WTC11 (cell line): ENCODE measurements around the gene CFAP299. TPM values are rescaled to one million over a fixed set of nuclear protein-coding genes. Genes with fewer than 3 reads are reported as not detected.
"Not testable (repeated sequence)": the region's sequence is repeated elsewhere in the genome, so short reads cannot be mapped to it uniquely, and the experiment has no call there.

Source experiments
- ATAC-seq: fragments of 200-7000 bp; cut with Tn5 transposase; 2 replicates; pipeline ENCODE4 v1.10.0; 2021; ENCODE audit warnings: mild to moderate bottlenecking, moderate library complexity
- CTCF ChIA-PET: fragments of 300-600 bp; sonication (Branson Sonifier 250); formaldehyde crosslinking; loops from one replicate; lab custom pipeline; 2021; ENCODE audit warnings: antibody characterized with exemption; lab: Charles Lee
- POLR2A ChIA-PET: fragments of 350-600 bp; sonication (Branson Sonifier 250); formaldehyde crosslinking; loops from one replicate; lab custom pipeline; 2021; ENCODE audit warnings: antibody characterized with exemption; lab: Charles Lee
- DNase-seq: peaks from one replicate; pipeline ENCODE4 v3.0.0; 2021; ENCODE audit warnings: low spot score
- H3K27ac Mint-ChIP-seq: 2 replicates; pipeline ENCODE4 v1.8.0; 2021; ENCODE audit warnings: mixed read lengths
- H3K27me3 Mint-ChIP-seq: 2 replicates; pipeline ENCODE4 v1.8.0; 2021; ENCODE audit warnings: low read depth, mild to moderate bottlenecking, moderate library complexity, mixed read lengths
- H3K36me3 Mint-ChIP-seq: 2 replicates; pipeline ENCODE4 v1.8.0; 2021; ENCODE audit warnings: mixed read lengths
- H3K4me1 Mint-ChIP-seq: 2 replicates; pipeline ENCODE4 v1.8.0; 2022; ENCODE audit warnings: mixed read lengths
- H3K4me3 Mint-ChIP-seq: 2 replicates; pipeline ENCODE4 v1.8.0; 2021; ENCODE audit warnings: mild to moderate bottlenecking, moderate library complexity, mixed read lengths
- H3K9me3 Mint-ChIP-seq: 2 replicates; pipeline ENCODE4 v1.8.0; 2021; ENCODE audit warnings: mixed read lengths
- CBFB ChIP-seq: sonication (generic); formaldehyde crosslinking; IDR thresholded peaks from 2 replicates; pipeline ENCODE4 v1.8.1; 2022; ENCODE audit warnings: mild to moderate bottlenecking, low read depth, missing genetic modification reagents
- CREB1 ChIP-seq: sonication (generic); formaldehyde crosslinking; IDR thresholded peaks from 2 replicates; pipeline ENCODE4 v1.8.0; 2023; ENCODE audit warnings: mild to moderate bottlenecking, missing genetic modification reagents
- ELF4 ChIP-seq: sonication (generic); formaldehyde crosslinking; IDR thresholded peaks from 2 replicates; pipeline ENCODE4 v1.8.1; 2022; ENCODE audit warnings: low read depth, mild to moderate bottlenecking, moderate library complexity, missing genetic modification reagents
- ESRRA ChIP-seq: sonication (generic); formaldehyde crosslinking; IDR thresholded peaks from 2 replicates; pipeline ENCODE4 v1.8.1; 2022; ENCODE audit warnings: mild to moderate bottlenecking, missing genetic modification reagents, borderline replicate concordance
- FOXK1 ChIP-seq: sonication (generic); formaldehyde crosslinking; IDR thresholded peaks from 2 replicates; pipeline ENCODE4 v1.8.0; 2022; ENCODE audit warnings: mild to moderate bottlenecking, moderate library complexity, missing genetic modification reagents
- GRHL2 ChIP-seq: fragments of 250-450 bp; sonication (Bioruptor Pico); IDR thresholded peaks from 2 replicates; pipeline ENCODE4 v1.8.0; 2022; ENCODE audit warnings: mild to moderate bottlenecking, moderate library complexity; ENCODE audit not compliant: insufficient replicate concordance, severe bottlenecking
- IRF2 ChIP-seq: sonication (generic); formaldehyde crosslinking; IDR thresholded peaks from 2 replicates; pipeline ENCODE4 v1.8.0; 2022; ENCODE audit warnings: low read depth, missing genetic modification reagents, borderline replicate concordance
- NFE2L1 ChIP-seq: sonication (generic); formaldehyde crosslinking; IDR thresholded peaks from 2 replicates; pipeline ENCODE4 v1.8.1; 2023; ENCODE audit warnings: missing genetic modification reagents
- NR1H2 ChIP-seq: sonication (generic); formaldehyde crosslinking; IDR thresholded peaks from 2 replicates; pipeline ENCODE4 v1.9.0; 2021; ENCODE audit warnings: mild to moderate bottlenecking, moderate library complexity, missing genetic modification reagents
- RORB ChIP-seq: fragments of 250-450 bp; sonication (Bioruptor Pico); IDR thresholded peaks from 2 replicates; pipeline ENCODE4 v1.9.0; 2021; ENCODE audit warnings: mild to moderate bottlenecking
- SMAD4 ChIP-seq: sonication (generic); formaldehyde crosslinking; IDR thresholded peaks from 2 replicates; pipeline ENCODE4 v1.8.0; 2022; ENCODE audit warnings: mild to moderate bottlenecking, missing genetic modification reagents
- TCF7 ChIP-seq: sonication (generic); formaldehyde crosslinking; IDR thresholded peaks from 2 replicates; pipeline ENCODE4 v1.8.0; 2022; ENCODE audit warnings: mild to moderate bottlenecking, low read depth, missing genetic modification reagents, moderate library complexity
- ZNF416 ChIP-seq: fragments of 250-450 bp; sonication (Bioruptor Pico); IDR thresholded peaks from 2 replicates; pipeline ENCODE4 v1.9.0; 2021; ENCODE audit warnings: mild to moderate bottlenecking, inconsistent platforms
- total RNA-seq: library from RNA; stranded (reverse); gene quantifications from 3 replicates; pipeline ENCODE4 v1.2.3, GENCODE V29; 2021
- TF ChIP-seq, protein P1 (sequence below): sonication (generic); formaldehyde crosslinking; IDR thresholded peaks from 2 replicates; pipeline ENCODE4 v1.8.0; 2022; ENCODE audit warnings: mild to moderate bottlenecking, missing genetic modification reagents
- TF ChIP-seq, protein P2 (sequence below): sonication (generic); formaldehyde crosslinking; IDR thresholded peaks from 2 replicates; pipeline ENCODE4 v1.8.1; 2023; ENCODE audit warnings: mild to moderate bottlenecking, missing genetic modification reagents, moderate library complexity
- TF ChIP-seq, protein P3 (sequence below): sonication (generic); formaldehyde crosslinking; IDR thresholded peaks from 2 replicates; pipeline ENCODE4 v1.8.1; 2022; ENCODE audit warnings: mild to moderate bottlenecking, moderate library complexity, missing genetic modification reagents
- TF ChIP-seq, protein P4 (sequence below): fragments of 250-450 bp; sonication (Bioruptor Pico); IDR thresholded peaks from 2 replicates; pipeline ENCODE4 v1.9.0; 2021; ENCODE audit warnings: mild to moderate bottlenecking
- TF ChIP-seq, protein P5 (sequence below): sonication (generic); formaldehyde crosslinking; IDR thresholded peaks from 2 replicates; pipeline ENCODE4 v1.8.1; 2023; ENCODE audit warnings: mild to moderate bottlenecking, missing genetic modification reagents
- TF ChIP-seq, protein P6 (sequence below): sonication (generic); formaldehyde crosslinking; IDR thresholded peaks from 2 replicates; pipeline ENCODE4 v1.8.0; 2022; ENCODE audit warnings: mild to moderate bottlenecking, missing genetic modification reagents
- TF ChIP-seq, protein P7 (sequence below): fragments of 250-450 bp; sonication (Bioruptor Pico); conservative IDR thresholded peaks from 2 replicates; pipeline ENCODE4 v1.9.0; 2021; ENCODE audit warnings: mild to moderate bottlenecking

The CFAP299 gene
- total RNA-seq, 1 experiment from 2014 or later: not detected

DNA sequence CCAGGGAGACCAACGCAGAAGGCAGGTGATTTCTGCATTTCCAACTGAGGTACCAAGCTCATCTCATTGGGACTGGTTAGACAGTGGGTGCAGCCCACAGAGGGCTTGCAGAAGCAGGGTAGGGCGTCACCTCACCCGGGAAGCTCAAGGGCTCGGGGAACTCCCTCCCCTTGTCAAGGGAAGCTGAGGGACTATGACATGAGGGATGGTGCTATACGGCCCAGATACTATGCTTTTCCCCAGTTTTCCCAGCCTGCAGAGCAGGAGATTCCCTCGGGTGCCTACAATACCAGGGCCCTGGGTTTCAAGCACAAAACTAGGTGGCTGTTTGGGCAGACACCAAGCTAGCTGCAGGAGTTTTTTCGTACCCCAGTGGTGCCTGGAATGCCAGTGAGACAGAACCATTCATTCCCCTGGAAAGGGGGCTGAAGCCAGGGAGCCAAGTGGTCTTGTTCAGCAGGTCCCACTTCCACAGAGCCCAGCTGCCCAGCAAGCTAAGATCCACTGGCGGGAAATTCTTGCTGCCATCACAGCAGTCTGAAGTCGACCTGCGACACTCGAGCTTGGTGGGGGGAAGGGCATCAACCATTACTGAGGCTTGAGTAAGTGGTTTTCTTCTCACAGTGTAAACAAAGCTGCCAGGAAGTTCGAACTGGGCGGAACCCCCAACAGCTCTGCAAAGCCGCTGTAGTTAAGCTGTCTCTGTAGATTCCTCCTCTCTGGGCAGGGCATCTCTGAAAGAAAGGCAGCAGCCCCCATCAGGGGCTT lies 103.9 kb downstream of the CFAP299 start:
- peak; percentile 23 for DNase-seq
- peaks cover 28% of the 10 kb centered on the region for H3K4me1 Mint-ChIP-seq

DNA sequence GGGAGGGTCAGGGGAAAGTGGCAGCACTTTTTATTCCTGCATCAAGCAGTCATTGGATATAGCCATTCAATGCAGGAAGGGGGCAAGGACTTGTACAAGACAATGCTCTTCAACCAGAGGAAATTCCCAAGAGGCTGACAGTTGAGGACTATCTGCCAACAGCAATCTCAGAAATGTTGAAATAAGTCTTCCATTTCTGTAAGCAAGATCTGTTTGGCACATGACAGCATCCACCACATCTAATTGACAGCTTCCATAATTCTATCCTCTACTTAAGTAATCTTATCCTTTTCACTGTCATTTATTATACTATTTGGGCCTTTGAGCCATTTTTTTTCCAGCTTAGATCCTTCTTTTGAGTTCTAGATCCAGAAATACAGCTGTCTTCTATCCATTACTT lies 110.7 kb downstream of the CFAP299 start:
- Mint-ChIP-seq H3K27me3 (peaks cover 3% of the 10 kb centered on the region), H3K9me3 (peaks cover 42% of the 10 kb centered on the region), H3K27ac (no peak overlapping the region), H3K36me3 (peaks cover 13% of the 10 kb centered on the region), H3K4me3 (no peak overlapping the region), H3K4me1 (no peaks in the 10 kb centered on the region)
- CTCF ChIA-PET: no interaction called here
- no peak for TF ChIP-seq ZNF416 (CRISPR knock-in tag)
- POLR2A ChIA-PET: no interaction called here
- DNase-seq (no peak), ATAC-seq (no peak)

More for the DNA sequence above, 103.9 kb downstream of the CFAP299 start:
- not testable (repeated sequence) for H3K4me3 Mint-ChIP-seq, H3K27me3 Mint-ChIP-seq
- peaks cover 17% of the 10 kb centered on the region for H3K36me3 Mint-ChIP-seq
- peak; percentile 95 for ATAC-seq
- TF ChIP-seq FOXK1 (CRISPR knock-in tag): peak; percentile 69
- TF ChIP-seq, protein P1, sequence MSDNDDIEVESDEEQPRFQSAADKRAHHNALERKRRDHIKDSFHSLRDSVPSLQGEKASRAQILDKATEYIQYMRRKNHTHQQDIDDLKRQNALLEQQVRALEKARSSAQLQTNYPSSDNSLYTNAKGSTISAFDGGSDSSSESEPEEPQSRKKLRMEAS (CRISPR knock-in tag): 0 out of 2 replicates have a peak, but pooled peaks have one; percentile 21
- TF ChIP-seq, all 79 proteins: peak for 2; not testable (repeated sequence) for 77
- CTCF ChIA-PET: interaction anchor here (1.2 to 1.8 kb wide), 4 partner anchors 20 to 601 kb away, joined by 3 to 5 read pairs (median 4); no protein-coding TSS in a partner anchor
- H3K27ac Mint-ChIP-seq, POLR2A ChIA-PET: not testable (repeated sequence)
- H3K9me3 Mint-ChIP-seq: peaks cover 35% of the 10 kb centered on the region

DNA sequence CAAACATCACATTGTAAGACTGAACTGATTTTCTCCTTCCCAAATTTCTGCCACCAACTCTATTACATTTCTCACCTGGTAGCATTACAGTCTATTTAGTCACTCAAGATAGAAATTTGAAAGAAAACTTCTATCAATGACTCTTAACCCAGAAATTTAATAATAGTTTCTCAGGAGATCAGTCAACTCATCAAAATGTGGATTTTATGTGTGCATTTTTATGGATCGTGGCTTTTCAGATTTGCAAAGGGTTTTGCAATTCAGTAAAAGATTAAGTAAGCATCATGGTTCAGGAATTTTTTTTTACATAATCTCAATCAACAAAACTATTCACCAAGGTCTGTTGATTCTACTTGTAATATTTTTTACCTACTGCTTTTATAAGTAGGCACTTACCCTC lies 111.1 kb downstream of the CFAP299 start:
- no peak overlapping the region for H3K4me3 Mint-ChIP-seq
- POLR2A ChIA-PET: no interaction called here
- CTCF ChIA-PET: no interaction called here
- DNase-seq (no peak), ATAC-seq (no peak)
- no peak overlapping the region for H3K27ac Mint-ChIP-seq
- peaks cover 9% of the 10 kb centered on the region for H3K36me3 Mint-ChIP-seq
- H3K9me3 Mint-ChIP-seq: peaks cover 38% of the 10 kb centered on the region
- no peaks in the 10 kb centered on the region for H3K4me1 Mint-ChIP-seq
- peaks cover 3% of the 10 kb centered on the region; the same call in 1 of the 2 replicates for H3K27me3 Mint-ChIP-seq
- no peak for TF ChIP-seq ELF4 (CRISPR knock-in tag)
- TF ChIP-seq, protein P2, sequence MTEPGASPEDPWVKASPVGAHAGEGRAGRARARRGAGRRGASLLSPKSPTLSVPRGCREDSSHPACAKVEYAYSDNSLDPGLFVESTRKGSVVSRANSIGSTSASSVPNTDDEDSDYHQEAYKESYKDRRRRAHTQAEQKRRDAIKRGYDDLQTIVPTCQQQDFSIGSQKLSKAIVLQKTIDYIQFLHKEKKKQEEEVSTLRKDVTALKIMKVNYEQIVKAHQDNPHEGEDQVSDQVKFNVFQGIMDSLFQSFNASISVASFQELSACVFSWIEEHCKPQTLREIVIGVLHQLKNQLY: no peak
- no peak for TF ChIP-seq FOXK1 (CRISPR knock-in tag)
- no peak for TF ChIP-seq IRF2 (CRISPR knock-in tag)
- TF ChIP-seq TCF7 (CRISPR knock-in tag): no peak
- TF ChIP-seq, protein P3, sequence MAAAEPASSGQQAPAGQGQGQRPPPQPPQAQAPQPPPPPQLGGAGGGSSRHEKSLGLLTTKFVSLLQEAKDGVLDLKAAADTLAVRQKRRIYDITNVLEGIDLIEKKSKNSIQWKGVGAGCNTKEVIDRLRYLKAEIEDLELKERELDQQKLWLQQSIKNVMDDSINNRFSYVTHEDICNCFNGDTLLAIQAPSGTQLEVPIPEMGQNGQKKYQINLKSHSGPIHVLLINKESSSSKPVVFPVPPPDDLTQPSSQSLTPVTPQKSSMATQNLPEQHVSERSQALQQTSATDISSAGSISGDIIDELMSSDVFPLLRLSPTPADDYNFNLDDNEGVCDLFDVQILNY: no peak
- TF ChIP-seq, protein P4, sequence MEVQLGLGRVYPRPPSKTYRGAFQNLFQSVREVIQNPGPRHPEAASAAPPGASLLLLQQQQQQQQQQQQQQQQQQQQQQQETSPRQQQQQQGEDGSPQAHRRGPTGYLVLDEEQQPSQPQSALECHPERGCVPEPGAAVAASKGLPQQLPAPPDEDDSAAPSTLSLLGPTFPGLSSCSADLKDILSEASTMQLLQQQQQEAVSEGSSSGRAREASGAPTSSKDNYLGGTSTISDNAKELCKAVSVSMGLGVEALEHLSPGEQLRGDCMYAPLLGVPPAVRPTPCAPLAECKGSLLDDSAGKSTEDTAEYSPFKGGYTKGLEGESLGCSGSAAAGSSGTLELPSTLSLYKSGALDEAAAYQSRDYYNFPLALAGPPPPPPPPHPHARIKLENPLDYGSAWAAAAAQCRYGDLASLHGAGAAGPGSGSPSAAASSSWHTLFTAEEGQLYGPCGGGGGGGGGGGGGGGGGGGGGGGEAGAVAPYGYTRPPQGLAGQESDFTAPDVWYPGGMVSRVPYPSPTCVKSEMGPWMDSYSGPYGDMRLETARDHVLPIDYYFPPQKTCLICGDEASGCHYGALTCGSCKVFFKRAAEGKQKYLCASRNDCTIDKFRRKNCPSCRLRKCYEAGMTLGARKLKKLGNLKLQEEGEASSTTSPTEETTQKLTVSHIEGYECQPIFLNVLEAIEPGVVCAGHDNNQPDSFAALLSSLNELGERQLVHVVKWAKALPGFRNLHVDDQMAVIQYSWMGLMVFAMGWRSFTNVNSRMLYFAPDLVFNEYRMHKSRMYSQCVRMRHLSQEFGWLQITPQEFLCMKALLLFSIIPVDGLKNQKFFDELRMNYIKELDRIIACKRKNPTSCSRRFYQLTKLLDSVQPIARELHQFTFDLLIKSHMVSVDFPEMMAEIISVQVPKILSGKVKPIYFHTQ (CRISPR knock-in tag): no peak
- TF ChIP-seq, protein P5, sequence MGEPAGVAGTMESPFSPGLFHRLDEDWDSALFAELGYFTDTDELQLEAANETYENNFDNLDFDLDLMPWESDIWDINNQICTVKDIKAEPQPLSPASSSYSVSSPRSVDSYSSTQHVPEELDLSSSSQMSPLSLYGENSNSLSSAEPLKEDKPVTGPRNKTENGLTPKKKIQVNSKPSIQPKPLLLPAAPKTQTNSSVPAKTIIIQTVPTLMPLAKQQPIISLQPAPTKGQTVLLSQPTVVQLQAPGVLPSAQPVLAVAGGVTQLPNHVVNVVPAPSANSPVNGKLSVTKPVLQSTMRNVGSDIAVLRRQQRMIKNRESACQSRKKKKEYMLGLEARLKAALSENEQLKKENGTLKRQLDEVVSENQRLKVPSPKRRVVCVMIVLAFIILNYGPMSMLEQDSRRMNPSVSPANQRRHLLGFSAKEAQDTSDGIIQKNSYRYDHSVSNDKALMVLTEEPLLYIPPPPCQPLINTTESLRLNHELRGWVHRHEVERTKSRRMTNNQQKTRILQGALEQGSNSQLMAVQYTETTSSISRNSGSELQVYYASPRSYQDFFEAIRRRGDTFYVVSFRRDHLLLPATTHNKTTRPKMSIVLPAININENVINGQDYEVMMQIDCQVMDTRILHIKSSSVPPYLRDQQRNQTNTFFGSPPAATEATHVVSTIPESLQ (CRISPR knock-in tag): no peak
- TF ChIP-seq, protein P6, sequence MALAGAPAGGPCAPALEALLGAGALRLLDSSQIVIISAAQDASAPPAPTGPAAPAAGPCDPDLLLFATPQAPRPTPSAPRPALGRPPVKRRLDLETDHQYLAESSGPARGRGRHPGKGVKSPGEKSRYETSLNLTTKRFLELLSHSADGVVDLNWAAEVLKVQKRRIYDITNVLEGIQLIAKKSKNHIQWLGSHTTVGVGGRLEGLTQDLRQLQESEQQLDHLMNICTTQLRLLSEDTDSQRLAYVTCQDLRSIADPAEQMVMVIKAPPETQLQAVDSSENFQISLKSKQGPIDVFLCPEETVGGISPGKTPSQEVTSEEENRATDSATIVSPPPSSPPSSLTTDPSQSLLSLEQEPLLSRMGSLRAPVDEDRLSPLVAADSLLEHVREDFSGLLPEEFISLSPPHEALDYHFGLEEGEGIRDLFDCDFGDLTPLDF (CRISPR knock-in tag): no peak
- no peak for TF ChIP-seq GRHL2
- no peak for TF ChIP-seq CREB1 (CRISPR knock-in tag)
- no peak for TF ChIP-seq NFE2L1 (CRISPR knock-in tag)
- no peak for TF ChIP-seq CBFB (CRISPR knock-in tag)
- TF ChIP-seq SMAD4 (CRISPR knock-in tag): no peak
- no peak for TF ChIP-seq RORB (CRISPR knock-in tag)
- TF ChIP-seq, protein P7, sequence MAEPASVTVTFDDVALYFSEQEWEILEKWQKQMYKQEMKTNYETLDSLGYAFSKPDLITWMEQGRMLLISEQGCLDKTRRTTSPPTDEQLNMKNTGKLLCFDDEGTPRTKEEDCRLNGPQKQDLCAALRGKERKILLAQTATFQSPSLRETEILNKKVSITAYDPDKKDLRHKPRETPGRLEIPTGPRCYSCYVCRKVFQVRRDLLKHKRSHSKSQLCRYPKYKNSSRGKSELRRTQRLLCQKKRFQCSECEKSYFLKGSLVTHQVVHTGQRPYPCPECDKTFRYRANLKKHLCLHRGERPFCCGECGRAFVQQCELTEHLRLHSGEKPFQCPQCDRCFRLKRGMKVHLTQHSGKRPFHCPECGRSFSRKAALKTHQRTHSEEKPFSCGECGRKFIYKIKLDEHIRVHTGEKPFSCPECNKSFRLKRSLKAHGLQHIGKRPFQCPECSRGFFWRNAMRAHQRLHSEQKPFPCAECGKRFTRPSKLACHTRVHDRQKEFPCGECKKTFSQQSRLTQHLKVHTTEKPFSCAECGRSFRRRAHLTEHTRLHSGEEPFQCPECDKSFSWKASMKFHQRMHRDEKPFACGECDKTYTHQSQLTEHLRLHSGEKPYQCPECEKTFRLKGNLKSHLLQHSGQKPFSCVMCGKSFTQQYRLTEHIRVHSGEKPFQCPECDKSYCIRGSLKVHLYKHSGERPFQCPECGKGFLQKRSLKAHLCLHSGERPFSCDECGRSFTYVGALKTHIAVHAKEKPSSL (CRISPR knock-in tag): no peak
- TF ChIP-seq ESRRA (CRISPR knock-in tag): no peak
- no peak for TF ChIP-seq NR1H2 (CRISPR knock-in tag)
